ENCODE data around the gene BUB1B.
A peak's percentile ranks its signal among the peaks of the same experiment; 100 is the strongest.

BUB1B gene

GRCh38 chr15:40244961-40245523, 84.2 kb downstream of the BUB1B start:
- TF ChIP-seq CTCF (conservative IDR thresholded peaks at IDR 0.05; ENCODE audit: low read length): no peak
- DNase-seq (ENCODE audit: low read depth): no peak
- no peak overlapping the region for H3K4me3 ChIP-seq (ENCODE audit: low read length)

GRCh38 chr15:40245666-40246450, 85.0 kb downstream of the BUB1B start:
- no peak for DNase-seq (ENCODE audit: low read depth)
- H3K4me3 ChIP-seq (ENCODE audit: low read length): no peak overlapping the region
- no peak for TF ChIP-seq CTCF (conservative IDR thresholded peaks at IDR 0.05; ENCODE audit: low read length)

- no peak overlapping the region for H3K4me3 ChIP-seq (ENCODE audit: low read length)
- DNase-seq (ENCODE audit: low read depth): no peak
- no peak for TF ChIP-seq CTCF (conservative IDR thresholded peaks at IDR 0.05; ENCODE audit: low read length)
These were observed 85.8 kb downstream of the BUB1B start for GRCh38 chr15:40246496-40247280.

GRCh38 chr15:40247406-40247971, 86.6 kb downstream of the BUB1B start:
- no peak overlapping the region for H3K4me3 ChIP-seq (ENCODE audit: low read length)
- TF ChIP-seq CTCF (conservative IDR thresholded peaks at IDR 0.05; ENCODE audit: low read length): no peak
- DNase-seq (ENCODE audit: low read depth): no peak

- H3K4me3 ChIP-seq (ENCODE audit: low read length): no peak overlapping the region
- no peak for TF ChIP-seq CTCF (conservative IDR thresholded peaks at IDR 0.05; ENCODE audit: low read length)
These were observed 87.3 kb downstream of the BUB1B start for GRCh38 chr15:40248006-40248783.

GRCh38 chr15:40249477-40250303, 88.8 kb downstream of the BUB1B start:
- DNase-seq (ENCODE audit: low read depth): peak; percentile 41

More at GRCh38 chr15:40248006-40248783, 87.3 kb downstream of the BUB1B start:
- DNase-seq (ENCODE audit: low read depth): no peak

More at GRCh38 chr15:40249477-40250303, 88.8 kb downstream of the BUB1B start:
- H3K4me3 ChIP-seq (ENCODE audit: low read length): no peak overlapping the region
- TF ChIP-seq CTCF (conservative IDR thresholded peaks at IDR 0.05; ENCODE audit: low read length): no peak
